ENCODE measurements around the gene PNKD.

The PNKD gene

DNA sequence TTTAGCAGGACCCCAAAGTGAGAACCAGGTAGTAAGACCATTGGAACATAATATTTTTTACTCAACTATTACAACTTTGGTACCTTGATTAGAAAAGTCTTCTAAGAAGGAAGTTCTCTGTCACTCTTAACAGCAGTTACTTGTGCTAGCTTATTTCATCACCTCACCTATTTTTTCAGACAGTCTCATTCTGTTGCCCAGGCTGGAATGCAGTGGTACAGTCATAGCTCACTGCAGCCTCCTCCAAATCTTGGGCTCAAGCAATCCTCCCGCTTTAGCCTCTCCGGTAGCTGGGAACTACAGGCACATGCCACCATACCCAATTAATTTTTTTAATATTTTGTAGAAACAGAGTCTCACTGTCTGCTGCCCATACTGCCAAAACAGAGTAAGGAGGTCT lies 35.3 kb upstream of the PNKD start:
- Mint-ChIP-seq H3K36me3 (ENCODE audit: low read depth) (peaks cover 87% of the 10 kb centered on the region), H3K4me1 (no peaks in the 10 kb centered on the region), H3K27ac (no peak overlapping the region), H3K4me3 (no peak overlapping the region), H3K27me3 (ENCODE audit: low read depth) (no peaks in the 10 kb centered on the region), H3K9me3 (no peaks in the 10 kb centered on the region)
- TF ChIP-seq, protein P1, sequence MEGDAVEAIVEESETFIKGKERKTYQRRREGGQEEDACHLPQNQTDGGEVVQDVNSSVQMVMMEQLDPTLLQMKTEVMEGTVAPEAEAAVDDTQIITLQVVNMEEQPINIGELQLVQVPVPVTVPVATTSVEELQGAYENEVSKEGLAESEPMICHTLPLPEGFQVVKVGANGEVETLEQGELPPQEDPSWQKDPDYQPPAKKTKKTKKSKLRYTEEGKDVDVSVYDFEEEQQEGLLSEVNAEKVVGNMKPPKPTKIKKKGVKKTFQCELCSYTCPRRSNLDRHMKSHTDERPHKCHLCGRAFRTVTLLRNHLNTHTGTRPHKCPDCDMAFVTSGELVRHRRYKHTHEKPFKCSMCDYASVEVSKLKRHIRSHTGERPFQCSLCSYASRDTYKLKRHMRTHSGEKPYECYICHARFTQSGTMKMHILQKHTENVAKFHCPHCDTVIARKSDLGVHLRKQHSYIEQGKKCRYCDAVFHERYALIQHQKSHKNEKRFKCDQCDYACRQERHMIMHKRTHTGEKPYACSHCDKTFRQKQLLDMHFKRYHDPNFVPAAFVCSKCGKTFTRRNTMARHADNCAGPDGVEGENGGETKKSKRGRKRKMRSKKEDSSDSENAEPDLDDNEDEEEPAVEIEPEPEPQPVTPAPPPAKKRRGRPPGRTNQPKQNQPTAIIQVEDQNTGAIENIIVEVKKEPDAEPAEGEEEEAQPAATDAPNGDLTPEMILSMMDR (IDR thresholded peaks at IDR 0.05; ENCODE audit: unreplicated experiment in 3 of 3): no peak

DNA sequence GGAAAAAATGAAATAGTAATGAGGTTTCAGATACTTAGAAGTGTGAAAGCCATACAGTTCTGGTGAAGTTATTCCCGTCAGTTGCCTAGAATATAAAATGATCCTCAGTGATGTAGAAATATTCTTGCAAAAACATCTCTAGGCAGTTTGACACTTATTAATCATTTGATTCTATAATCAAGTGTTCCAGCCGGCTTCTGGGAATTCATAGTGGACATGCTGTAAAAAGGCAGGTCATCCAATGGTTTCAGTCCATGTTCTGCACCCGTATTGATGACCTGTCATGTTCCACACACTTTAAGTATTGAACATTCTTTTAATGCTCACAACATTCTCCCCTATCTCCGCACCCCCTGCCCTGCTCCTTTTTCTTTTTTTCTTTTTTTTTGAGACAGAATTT lies 33.5 kb upstream of the PNKD start:
- Mint-ChIP-seq H3K36me3 (ENCODE audit: low read depth) (peaks cover 79% of the 10 kb centered on the region), H3K4me3 (no peak overlapping the region), H3K27me3 (ENCODE audit: low read depth) (no peaks in the 10 kb centered on the region), H3K9me3 (no peaks in the 10 kb centered on the region), H3K27ac (no peak overlapping the region), H3K4me1 (no peaks in the 10 kb centered on the region)
- TF ChIP-seq, protein P1 (IDR thresholded peaks at IDR 0.05; ENCODE audit: unreplicated experiment in 3 of 3): no peak

- Mint-ChIP-seq H3K4me3 (no peak overlapping the region), H3K36me3 (ENCODE audit: low read depth) (peaks cover 71% of the 10 kb centered on the region), H3K4me1 (no peaks in the 10 kb centered on the region), H3K27ac (no peak overlapping the region), H3K9me3 (no peaks in the 10 kb centered on the region), H3K27me3 (ENCODE audit: low read depth) (no peaks in the 10 kb centered on the region)
- TF ChIP-seq, protein P1 (IDR thresholded peaks at IDR 0.05; ENCODE audit: unreplicated experiment in 3 of 3): no peak
Observed at GRCh38 chr2:218238887-218239286, 31.4 kb upstream of the PNKD start.

GRCh38 chr2:218244204-218244603 lies 26.1 kb upstream of the PNKD start:
- H3K36me3 Mint-ChIP-seq (ENCODE audit: low read depth): peaks cover 65% of the 10 kb centered on the region
- no peak overlapping the region for H3K27ac Mint-ChIP-seq
- H3K4me1 Mint-ChIP-seq: no peaks in the 10 kb centered on the region
- TF ChIP-seq, protein P1 (IDR thresholded peaks at IDR 0.05; ENCODE audit: unreplicated experiment in 3 of 3): no peak
- H3K27me3 Mint-ChIP-seq (ENCODE audit: low read depth): no peaks in the 10 kb centered on the region
- H3K4me3 Mint-ChIP-seq: no peak overlapping the region
- no peaks in the 10 kb centered on the region for H3K9me3 Mint-ChIP-seq

GRCh38 chr2:218244665-218245064 lies 25.7 kb upstream of the PNKD start:
- H3K36me3 Mint-ChIP-seq (ENCODE audit: low read depth): peaks cover 65% of the 10 kb centered on the region
- H3K27ac Mint-ChIP-seq: peak overlapping the region in 1 of 3 experiments; percentile 55
- H3K9me3 Mint-ChIP-seq: no peaks in the 10 kb centered on the region
- TF ChIP-seq, protein P1 (IDR thresholded peaks at IDR 0.05; ENCODE audit: unreplicated experiment in 3 of 3): no peak
- no peaks in the 10 kb centered on the region for H3K4me1 Mint-ChIP-seq
- no peak overlapping the region for H3K4me3 Mint-ChIP-seq
- no peaks in the 10 kb centered on the region for H3K27me3 Mint-ChIP-seq (ENCODE audit: low read depth)

DNA sequence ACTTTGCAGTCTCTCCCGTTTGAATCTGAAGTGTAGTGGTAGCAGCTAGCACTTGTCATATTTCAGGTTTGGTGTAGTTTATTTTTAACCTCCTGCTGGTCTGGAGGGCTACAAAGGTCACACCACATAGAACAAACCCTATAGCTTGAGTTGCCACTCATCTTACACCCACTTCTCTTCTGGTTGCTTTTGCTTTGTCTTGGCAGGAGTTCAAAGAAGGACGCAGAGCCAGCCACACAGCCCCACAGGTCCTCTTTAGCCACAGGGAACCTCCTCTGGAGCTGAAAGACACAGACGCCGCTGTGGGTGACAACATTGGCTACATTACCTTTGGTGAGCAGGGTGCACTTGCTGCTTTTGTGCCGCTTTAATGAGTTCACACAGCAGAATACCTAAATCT lies 25.1 kb upstream of the PNKD start:
- Mint-ChIP-seq H3K4me3 (no peak overlapping the region), H3K4me1 (no peaks in the 10 kb centered on the region), H3K36me3 (ENCODE audit: low read depth) (peaks cover 65% of the 10 kb centered on the region), H3K9me3 (no peaks in the 10 kb centered on the region), H3K27ac (peak overlapping the region in 1 of 3 experiments; percentile 55), H3K27me3 (ENCODE audit: low read depth) (no peaks in the 10 kb centered on the region)
- TF ChIP-seq, protein P1 (IDR thresholded peaks at IDR 0.05; ENCODE audit: unreplicated experiment in 3 of 3): no peak

All from nephron (organoid).